HG02759 (cell line): ENCODE results near the gene MDM4.

ENCODE experiments used
- ATAC-seq: cut with Tn5 transposase; IDR thresholded peaks from one replicate; pipeline ENCODE4 v1.9.1; 2021; ENCODE audit warnings: mild to moderate bottlenecking, moderate library complexity; ENCODE audit not compliant: unreplicated experiment

The MDM4 gene

GRCh38 chr1:204600968-204601367 is 84.8 kb downstream of the MDM4 start:
- no peak for ATAC-seq

DNA sequence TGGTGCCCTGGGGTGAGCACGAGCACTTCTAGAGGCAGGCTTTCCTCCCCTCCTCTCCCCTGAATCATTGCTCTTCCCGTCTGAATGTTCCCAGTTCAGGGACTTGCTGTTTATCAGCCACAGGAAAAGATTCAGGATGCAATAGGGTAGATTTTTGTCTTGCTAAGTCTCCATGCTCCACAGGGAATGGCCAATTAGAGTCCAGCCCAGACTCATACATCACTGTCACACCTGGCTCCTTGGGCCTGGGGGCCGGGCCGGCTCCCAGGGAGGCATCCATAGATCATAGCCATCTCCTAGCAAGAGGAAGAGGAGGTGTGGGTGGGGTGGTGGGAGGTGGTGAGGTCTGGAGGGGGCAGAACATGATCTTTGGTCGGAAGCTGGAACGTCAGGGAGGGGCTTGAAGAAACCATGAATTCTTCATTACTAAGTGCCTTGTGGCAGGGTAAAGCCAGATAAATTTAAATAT is 85.9 kb downstream of the MDM4 start:
- ATAC-seq, result no peak

- ATAC-seq, result no peak
Measured at GRCh38 chr1:204602871-204603542, 86.8 kb downstream of the MDM4 start.

GRCh38 chr1:204605791-204606190 is 89.6 kb downstream of the MDM4 start:
- ATAC-seq, result no peak
